ENCODE data around the gene GNPAT. TPM values are rescaled to one million over a fixed set of nuclear protein-coding genes. Genes with fewer than 3 reads are reported as not detected.
A peak's percentile ranks its signal among the peaks of the same experiment; 100 is the strongest.

Gene GNPAT
- total and polyA plus RNA-seq, 2 of the 4 experiments (the other 2 are of a cell fraction), result 17.2 to 36.0 TPM

- H3K4me3 ChIP-seq (ENCODE audit: insufficient read depth, low read depth, low read length), result no peak overlapping the region
- TF ChIP-seq MAFK (IDR thresholded peaks at IDR 0.05; ENCODE audit: low read depth, low read length), result no peak
- H4K91ac ChIP-seq (ENCODE audit: insufficient read depth, low read depth, low read length), result no peak overlapping the region
- DNase-seq, result no peak
- BruUV-seq (replicated peaks), result no TSS peak
- no peak overlapping the region for H3K23ac ChIP-seq (ENCODE audit: low read depth, low read length)
- H2BK120ac ChIP-seq (ENCODE audit: low read depth, low read length), result no peak overlapping the region
- in situ Hi-C loops (cut with MboI; ENCODE audit: low sequenced_read_pairs), result no loop called here
- H3K27me3 ChIP-seq (ENCODE audit: control insufficient read depth, insufficient read depth, low read length), result no peaks in the 10 kb centered on the region
- H3K4ac ChIP-seq (ENCODE audit: low read depth, low read length), result no peak overlapping the region
- no peak overlapping the region for H3K18ac ChIP-seq (ENCODE audit: low read depth, low read length)
- H4K20me1 ChIP-seq (ENCODE audit: insufficient read depth, low read length), result no peaks in the 10 kb centered on the region
- H3K9ac ChIP-seq (ENCODE audit: low read depth, low read length), result no peak overlapping the region
- H3K9me3 ChIP-seq (ENCODE audit: control insufficient read depth, insufficient read depth, low read length), result no peaks in the 10 kb centered on the region
- peak overlapping the region; percentile 17 for H2AK9ac ChIP-seq (replicated peaks; ENCODE audit: low read depth, low read length, poor library complexity)
- no peak for ATAC-seq (ENCODE audit: low read depth)
- no peak overlapping the region for H2BK20ac ChIP-seq (ENCODE audit: low read depth, low read length)
- H3K56ac ChIP-seq (ENCODE audit: extremely low read depth, insufficient read depth, low read length), result no peak overlapping the region
- H3K4me1 ChIP-seq (ENCODE audit: control insufficient read depth, insufficient read depth, low read length), result no peaks in the 10 kb centered on the region; the same call in 1 of the 2 replicates
- H2AK5ac ChIP-seq (ENCODE audit: low read depth, low read length), result no peak overlapping the region
- H3K79me1 ChIP-seq (ENCODE audit: low read depth in 1 of 2, low read length in 2 of 2), result no peaks in the 10 kb centered on the region
- no peak overlapping the region for H3K14ac ChIP-seq (replicated peaks; ENCODE audit: low read depth, low read length)
- H4K5ac ChIP-seq (ENCODE audit: low read depth, low read length), result no peak overlapping the region
- no peak overlapping the region for H4K8ac ChIP-seq (ENCODE audit: low read depth in 2 of 2, low read length in 2 of 2)
- 70% methylated on average over 3 of the region's 8 CpGs; no CpG with 5 or more reads in 1 of the 2 experiments for WGBS, 2 experiments (ENCODE audit: extremely low coverage in 2 of 2, insufficient read length in 1 of 2)
- H2BK5ac ChIP-seq (ENCODE audit: low read depth, low read length, poor library complexity, severe bottlenecking), result no peak overlapping the region
- H3K27ac ChIP-seq (ENCODE audit: insufficient read depth, low read length), result no peak overlapping the region
- ChIA-PET CTCF (no interaction called here), POLR2A (ENCODE audit: unreplicated experiment) (no interaction called here)
- dilution Hi-C loops (cut with HindIII; ENCODE audit: low sequenced_read_pairs, unreplicated experiment), result no loop called here
- H3K36me3 ChIP-seq (ENCODE audit: control insufficient read depth, insufficient read depth, low read length), result peaks cover 14% of the 10 kb centered on the region
- no peak overlapping the region for H2AFZ ChIP-seq (replicated peaks; ENCODE audit: low read length, poor library complexity)
- H3K4me2 ChIP-seq (ENCODE audit: low read depth, low read length), result no peak overlapping the region
- H3K9me1 ChIP-seq (ENCODE audit: insufficient read depth, low read length), result no peaks in the 10 kb centered on the region
- H2BK15ac ChIP-seq (ENCODE audit: low read depth, low read length), result no peak overlapping the region
- intact Hi-C loops (cut with micrococcal nuclease), result no loop called here
Measured at GRCh38 chr1:231274119-231274825, 33.3 kb downstream of the GNPAT start.
